Neural cell (in vitro differentiated cells): Measurements from ENCODE around the gene SLC6A17.

Experiments used
- EZH2 ChIP-seq: fragments of 200-600, 300-800 bp; shearing (Covaris generic), sonication (generic); IDR thresholded peaks from 2 replicates; pipeline ENCODE4 v1.6.1; 2014; ENCODE audit warnings: antibody characterized with exemption, low read length, borderline replicate concordance, mild to moderate bottlenecking; ENCODE audit not compliant: insufficient read depth, poor library complexity, severe bottlenecking
- POLR2AphosphoS5 ChIP-seq: IDR thresholded peaks from 2 replicates; pipeline ENCODE4 v1.6.1; 2012
- RAD21 ChIP-seq: fragments of 450-650 bp; conservative IDR thresholded peaks from 2 replicates; pipeline ENCODE4 v1.6.1; 2014; ENCODE audit warnings: antibody characterized with exemption, mild to moderate bottlenecking, moderate library complexity
- REST ChIP-seq: IDR thresholded peaks from 2 replicates; pipeline ENCODE4 v1.6.1; 2012; ENCODE audit warnings: borderline replicate concordance
- TAF1 ChIP-seq: IDR thresholded peaks from 2 replicates; pipeline ENCODE4 v1.6.1; 2012; ENCODE audit warnings: low read depth
- TF ChIP-seq, protein P1 (sequence below): fragments of 450-650 bp; IDR thresholded peaks from 2 replicates; pipeline ENCODE4 v1.5.1; 2014; ENCODE audit warnings: antibody characterized with exemption, mild to moderate bottlenecking, moderate library complexity; ENCODE audit not compliant: poor library complexity, severe bottlenecking

DNA sequence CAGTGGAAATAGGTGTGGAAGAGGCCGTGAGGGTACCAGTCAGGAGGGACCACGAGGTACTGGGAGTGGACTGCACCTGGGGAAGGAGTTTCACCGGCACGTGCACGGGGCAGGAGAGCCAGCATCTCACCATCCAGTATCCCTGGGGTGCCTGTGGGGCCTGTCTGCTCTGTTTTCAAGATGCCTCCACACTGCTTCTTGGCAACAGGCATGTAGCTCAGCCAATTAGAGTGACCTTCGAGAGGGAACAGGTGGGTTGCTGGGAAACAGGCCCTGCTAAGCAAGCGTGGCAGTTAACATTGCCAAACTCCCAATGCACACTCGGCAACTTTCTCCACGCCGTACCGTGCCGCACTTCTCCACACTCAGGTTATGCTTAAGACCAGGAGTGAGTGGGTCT, 77.5 kb downstream of the SLC6A17 start:
- TF ChIP-seq, protein P1, sequence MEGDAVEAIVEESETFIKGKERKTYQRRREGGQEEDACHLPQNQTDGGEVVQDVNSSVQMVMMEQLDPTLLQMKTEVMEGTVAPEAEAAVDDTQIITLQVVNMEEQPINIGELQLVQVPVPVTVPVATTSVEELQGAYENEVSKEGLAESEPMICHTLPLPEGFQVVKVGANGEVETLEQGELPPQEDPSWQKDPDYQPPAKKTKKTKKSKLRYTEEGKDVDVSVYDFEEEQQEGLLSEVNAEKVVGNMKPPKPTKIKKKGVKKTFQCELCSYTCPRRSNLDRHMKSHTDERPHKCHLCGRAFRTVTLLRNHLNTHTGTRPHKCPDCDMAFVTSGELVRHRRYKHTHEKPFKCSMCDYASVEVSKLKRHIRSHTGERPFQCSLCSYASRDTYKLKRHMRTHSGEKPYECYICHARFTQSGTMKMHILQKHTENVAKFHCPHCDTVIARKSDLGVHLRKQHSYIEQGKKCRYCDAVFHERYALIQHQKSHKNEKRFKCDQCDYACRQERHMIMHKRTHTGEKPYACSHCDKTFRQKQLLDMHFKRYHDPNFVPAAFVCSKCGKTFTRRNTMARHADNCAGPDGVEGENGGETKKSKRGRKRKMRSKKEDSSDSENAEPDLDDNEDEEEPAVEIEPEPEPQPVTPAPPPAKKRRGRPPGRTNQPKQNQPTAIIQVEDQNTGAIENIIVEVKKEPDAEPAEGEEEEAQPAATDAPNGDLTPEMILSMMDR, result no peak
- TF ChIP-seq EZH2, result no peak
- TF ChIP-seq TAF1, result no peak
- no peak for TF ChIP-seq POLR2AphosphoS5
- no peak for TF ChIP-seq REST
- no peak for TF ChIP-seq RAD21
